ENCODE measurements around the gene ATP13A1. TPM values are rescaled to one million over a fixed set of nuclear protein-coding genes. Genes with fewer than 3 reads are reported as not detected.

ATP13A1 gene
- total and polyA plus RNA-seq, 2 of the 8 experiments (the other 6 are each of a cell fraction or from before 2014, with no cell fraction given), result 33.0 to 64.2 TPM

GRCh38 chr19:19618219-19619051 lies 45.0 kb downstream of the ATP13A1 start, which contains the start of gene PBX4 (continued):
- TF ChIP-seq SAP30 (IDR thresholded peaks at IDR 0.05; ENCODE audit: insufficient read depth, insufficient replicate concordance, low read length) (no peak), NANOG (IDR thresholded peaks at IDR 0.05; ENCODE audit: insufficient read depth, low read depth, low read length, poor library complexity, severe bottlenecking) (no peak), CHD2 (IDR thresholded peaks at IDR 0.05; ENCODE audit: low read length) (no peak), KDM1A (IDR thresholded peaks at IDR 0.05; ENCODE audit: borderline replicate concordance, low read length) (no peak), SP4 (IDR thresholded peaks at IDR 0.05; ENCODE audit: low read length) (peak; percentile 28; the same call in 1 of the 2 replicates), POU5F1 (IDR thresholded peaks at IDR 0.05; ENCODE audit: low read depth, low read length) (no peak), CHD1 (IDR thresholded peaks at IDR 0.05; ENCODE audit: low read depth, low read length) (no peak), HDAC2 (IDR thresholded peaks at IDR 0.05; ENCODE audit: borderline replicate concordance in 1 of 2, low read depth in 2 of 2, low read length in 2 of 2) (no peak), POLR2AphosphoS5 (IDR thresholded peaks at IDR 0.05; ENCODE audit: low read depth, low read length) (peak; percentile 39), RAD21 (IDR thresholded peaks at IDR 0.05 in 1 of 2, conservative IDR thresholded peaks at IDR 0.05 in 1 of 2; ENCODE audit: low read depth in 2 of 2, low read length in 2 of 2) (no peak; a peak in 1 of 4 replicates), FOSL1 (IDR thresholded peaks at IDR 0.05; ENCODE audit: insufficient read depth, low read depth, low read length) (no peak), EZH2 (IDR thresholded peaks at IDR 0.05; ENCODE audit: low read depth, low read length, severe bottlenecking) (no peak), SRF (IDR thresholded peaks at IDR 0.05; ENCODE audit: low read depth, low read length) (no peak), CTCF (IDR thresholded peaks at IDR 0.05; ENCODE audit: control extremely low read depth in 1 of 3, insufficient read depth in 1 of 3, low read depth in 1 of 3, low read length in 3 of 3) (no peak), ATF3 (IDR thresholded peaks at IDR 0.05; ENCODE audit: insufficient read depth, low read depth, low read length) (no peak), NRF1 (IDR thresholded peaks at IDR 0.05; ENCODE audit: low read depth, low read length) (no peak), ATF2 (IDR thresholded peaks at IDR 0.05; ENCODE audit: low read length) (no peak)
